OCI-LY3 (cell line): ENCODE results near the gene PAM16.

Experiments
- H2AFZ ChIP-seq: fragments of 200-600, 300-600 bp; shearing (Covaris generic); 2 replicates; pipeline ENCODE4 v1.6.0; 2014; ENCODE audit warnings: antibody characterized with exemption, low read depth, low read length
- H3K27ac ChIP-seq: fragments of 200-600, 300-600 bp; sonication (generic); 2 replicates; pipeline ENCODE4 v1.5.1; 2014; ENCODE audit warnings: mild to moderate bottlenecking, low read length, moderate library complexity, mixed read lengths
- H3K27me3 ChIP-seq: fragments of 200-600, 300-600 bp; sonication (generic); 2 replicates; pipeline ENCODE4 v1.6.1; 2014; ENCODE audit warnings: low read depth, low read length, mixed read lengths
- H3K36me3 ChIP-seq: fragments of 200-600, 300-600 bp; sonication (generic); replicated peaks from 2 replicates; pipeline ENCODE3; 2014; ENCODE audit warnings: low read depth, low read length, mixed read lengths
- H3K4me1 ChIP-seq: fragments of 300-600, 200-600 bp; sonication (generic); 2 replicates; pipeline ENCODE4 v1.6.1; 2014; ENCODE audit warnings: low read length, mixed read lengths
- H3K4me2 ChIP-seq: fragments of 200-600, 300-600 bp; sonication (generic); 2 replicates; pipeline ENCODE4 v1.6.1; 2014; ENCODE audit warnings: low read length, mixed read lengths
- H3K4me3 ChIP-seq: fragments of 300-600, 200-600 bp; sonication (generic); 2 replicates; pipeline ENCODE4 v1.5.1; 2014; ENCODE audit warnings: antibody characterized with exemption, mild to moderate bottlenecking, low read length, moderate library complexity
- H3K79me2 ChIP-seq: fragments of 300-600, 200-600 bp; shearing (Covaris generic); 2 replicates; pipeline ENCODE4 v1.6.1; 2014; ENCODE audit warnings: mild to moderate bottlenecking, low read length, mixed read lengths
- H3K9ac ChIP-seq: fragments of 300-600, 200-600 bp; shearing (Covaris generic); 2 replicates; pipeline ENCODE4 v1.6.0; 2014; ENCODE audit warnings: mild to moderate bottlenecking, low read length, moderate library complexity
- H3K9me3 ChIP-seq: fragments of 200-600, 300-600 bp; shearing (Covaris generic); 2 replicates; pipeline ENCODE4 v1.6.1; 2014; ENCODE audit warnings: low read length, mixed read lengths; ENCODE audit not compliant: insufficient read depth
- H4K20me1 ChIP-seq: fragments of 200-600, 300-600 bp; sonication (generic); 2 replicates; pipeline ENCODE4 v1.6.1; 2016; ENCODE audit warnings: low read length, mixed read lengths; ENCODE audit not compliant: insufficient read depth
- EZH2phosphoT487 ChIP-seq: fragments of 200-600 bp; shearing (Covaris generic); IDR thresholded peaks from 2 replicates; pipeline ENCODE4 v1.6.1; 2018; ENCODE audit warnings: antibody characterized with exemption, mixed run types, low read depth
- TF ChIP-seq, protein P1 (sequence below): fragments of 200-600, 300-600 bp; sonication (generic); IDR thresholded peaks from 2 replicates; pipeline ENCODE4 v1.5.1; 2014; ENCODE audit warnings: antibody characterized with exemption, low read length, low read depth

The PAM16 gene

DNA sequence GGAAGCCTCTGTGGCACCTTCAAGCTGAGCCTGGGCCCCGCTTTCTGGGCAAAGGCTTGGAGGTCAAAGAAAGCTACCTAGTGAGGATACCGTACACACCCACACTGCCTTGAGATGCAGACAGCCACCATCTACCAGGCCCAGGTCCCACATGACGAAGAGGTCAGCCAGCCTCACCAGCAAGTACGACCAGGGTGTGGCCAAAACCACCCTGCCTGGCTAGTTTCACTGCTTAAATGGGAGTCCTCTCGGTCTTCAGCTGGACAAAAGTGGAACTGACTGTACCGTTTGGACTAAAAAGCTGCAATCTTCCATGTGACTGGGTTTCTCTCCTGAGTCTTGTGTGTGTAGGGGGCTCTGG is 42.1 kb upstream of the PAM16 start:
- H3K4me1 ChIP-seq: no peaks in the 10 kb centered on the region
- TF ChIP-seq, protein P1, sequence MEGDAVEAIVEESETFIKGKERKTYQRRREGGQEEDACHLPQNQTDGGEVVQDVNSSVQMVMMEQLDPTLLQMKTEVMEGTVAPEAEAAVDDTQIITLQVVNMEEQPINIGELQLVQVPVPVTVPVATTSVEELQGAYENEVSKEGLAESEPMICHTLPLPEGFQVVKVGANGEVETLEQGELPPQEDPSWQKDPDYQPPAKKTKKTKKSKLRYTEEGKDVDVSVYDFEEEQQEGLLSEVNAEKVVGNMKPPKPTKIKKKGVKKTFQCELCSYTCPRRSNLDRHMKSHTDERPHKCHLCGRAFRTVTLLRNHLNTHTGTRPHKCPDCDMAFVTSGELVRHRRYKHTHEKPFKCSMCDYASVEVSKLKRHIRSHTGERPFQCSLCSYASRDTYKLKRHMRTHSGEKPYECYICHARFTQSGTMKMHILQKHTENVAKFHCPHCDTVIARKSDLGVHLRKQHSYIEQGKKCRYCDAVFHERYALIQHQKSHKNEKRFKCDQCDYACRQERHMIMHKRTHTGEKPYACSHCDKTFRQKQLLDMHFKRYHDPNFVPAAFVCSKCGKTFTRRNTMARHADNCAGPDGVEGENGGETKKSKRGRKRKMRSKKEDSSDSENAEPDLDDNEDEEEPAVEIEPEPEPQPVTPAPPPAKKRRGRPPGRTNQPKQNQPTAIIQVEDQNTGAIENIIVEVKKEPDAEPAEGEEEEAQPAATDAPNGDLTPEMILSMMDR: no peak
- TF ChIP-seq EZH2phosphoT487: no peak
- no peak overlapping the region for H3K4me3 ChIP-seq

DNA sequence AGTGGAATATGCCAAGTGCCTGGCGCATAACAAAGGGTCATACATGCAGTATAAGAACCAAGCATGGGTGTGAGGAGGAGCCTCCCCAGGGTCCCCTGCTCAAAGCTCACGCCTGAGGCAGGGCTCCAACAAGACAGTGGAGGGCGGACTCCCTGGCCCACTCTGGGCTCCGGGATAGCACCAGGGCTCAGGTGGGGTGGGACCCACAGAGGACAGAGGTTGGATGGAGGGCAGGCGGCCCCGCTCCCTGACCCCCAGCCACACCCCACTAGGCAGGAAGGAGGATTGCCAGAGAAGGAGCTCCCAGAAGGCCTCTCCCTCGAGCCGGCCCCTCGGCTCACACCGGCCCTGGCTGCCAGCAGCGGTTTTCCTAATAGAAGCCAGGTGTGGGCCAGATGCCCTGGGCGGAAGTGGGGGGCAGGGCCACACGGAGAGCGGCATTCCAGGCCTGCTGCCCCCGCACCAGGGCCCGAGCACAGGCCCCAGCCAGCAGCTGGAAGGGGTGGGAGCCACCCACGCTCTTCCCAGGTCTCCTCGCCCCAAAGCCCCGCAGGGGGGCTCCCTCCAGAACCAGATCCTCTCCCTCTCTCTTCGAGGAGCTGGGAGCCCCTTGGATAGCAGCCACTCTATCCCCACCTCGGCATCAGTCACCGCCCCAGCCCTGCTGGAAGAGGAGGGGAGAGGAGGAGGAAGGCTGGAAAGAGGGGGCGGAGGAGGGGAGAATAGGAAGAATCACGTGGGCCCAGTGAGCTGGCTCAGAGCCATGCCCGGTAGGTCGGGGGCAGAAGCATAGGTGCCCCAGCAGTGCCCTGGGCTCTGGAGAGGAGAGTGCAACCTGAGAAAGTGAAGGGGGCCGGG is 41.5 kb upstream of the PAM16 start:
- H3K27ac ChIP-seq: no peak overlapping the region
- no peak overlapping the region for H3K9ac ChIP-seq
- H3K36me3 ChIP-seq: no peaks in the 10 kb centered on the region
- no peaks in the 10 kb centered on the region for H3K79me2 ChIP-seq
- H3K9me3 ChIP-seq: no peaks in the 10 kb centered on the region
- H3K4me2 ChIP-seq: no peak overlapping the region
- H3K4me3 ChIP-seq: no peak overlapping the region
- TF ChIP-seq, protein P1: no peak
- no peak for TF ChIP-seq EZH2phosphoT487
- H3K27me3 ChIP-seq: no peaks in the 10 kb centered on the region
- H4K20me1 ChIP-seq: no peaks in the 10 kb centered on the region
- no peak overlapping the region for H2AFZ ChIP-seq
- H3K4me1 ChIP-seq: no peaks in the 10 kb centered on the region

More for the DNA sequence above, 42.1 kb upstream of the PAM16 start:
- Histone ChIP-seq H3K9me3 (no peaks in the 10 kb centered on the region), H2AFZ (no peak overlapping the region), H3K27me3 (no peaks in the 10 kb centered on the region), H3K4me2 (no peak overlapping the region), H3K27ac (no peak overlapping the region), H3K79me2 (no peaks in the 10 kb centered on the region), H4K20me1 (no peaks in the 10 kb centered on the region), H3K36me3 (no peaks in the 10 kb centered on the region), H3K9ac (no peak overlapping the region)

DNA sequence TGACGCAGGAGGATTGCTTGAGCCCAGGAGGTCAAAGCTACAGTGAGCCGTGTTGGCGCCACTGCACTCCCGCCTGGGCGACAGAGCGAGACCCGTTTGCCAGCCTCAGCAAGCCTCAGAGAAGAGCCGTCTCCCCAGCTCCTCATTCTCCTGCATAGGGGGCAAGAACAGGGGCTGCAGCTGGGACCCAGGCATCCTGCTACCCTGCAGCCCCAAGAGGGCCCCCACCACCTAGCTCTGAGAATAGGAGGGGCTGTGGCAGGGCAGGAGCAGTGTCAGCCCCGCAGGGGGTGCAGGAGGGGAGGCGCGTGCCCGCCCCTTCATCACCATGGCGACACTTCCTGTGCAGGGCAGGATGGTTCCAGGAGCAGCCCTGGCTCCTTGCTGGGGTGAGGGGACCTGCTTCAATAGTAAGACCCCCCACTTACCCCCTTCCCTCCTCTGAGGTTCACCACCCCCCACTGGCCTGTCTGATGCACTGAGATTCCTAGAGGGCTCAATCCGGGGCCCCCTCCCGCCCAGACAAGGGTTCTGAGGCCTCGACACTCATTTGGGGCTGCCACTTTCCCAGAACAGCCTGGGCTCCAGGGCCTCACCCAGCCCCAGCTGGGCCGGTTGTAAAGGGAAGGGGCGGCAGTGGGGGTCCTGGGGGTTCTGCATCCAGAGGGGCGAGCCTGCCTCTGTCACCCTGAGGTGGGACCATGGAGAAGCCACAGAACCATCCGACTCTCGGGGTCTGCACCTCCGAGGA is 40.7 kb upstream of the PAM16 start:
- H3K27me3 ChIP-seq: no peaks in the 10 kb centered on the region
- H2AFZ ChIP-seq: no peak overlapping the region
- H3K4me1 ChIP-seq: no peaks in the 10 kb centered on the region
- no peak overlapping the region for H3K4me2 ChIP-seq
- no peaks in the 10 kb centered on the region for H3K79me2 ChIP-seq
- H3K9me3 ChIP-seq: no peaks in the 10 kb centered on the region
- TF ChIP-seq, protein P1: no peak
- no peak for TF ChIP-seq EZH2phosphoT487
- H3K36me3 ChIP-seq: no peaks in the 10 kb centered on the region
- H3K9ac ChIP-seq: no peak overlapping the region
- no peak overlapping the region for H3K27ac ChIP-seq
- H3K4me3 ChIP-seq: no peak overlapping the region
- no peaks in the 10 kb centered on the region for H4K20me1 ChIP-seq
